ENCODE results near the gene TENM4. TPM values are rescaled to one million over a fixed set of nuclear protein-coding genes. Genes with fewer than 3 reads are reported as not detected.

TENM4 gene
- total RNA-seq, 1 donor from 2014 or later = 11.9 TPM

- Histone ChIP-seq H3K27me3 (no peaks in the 10 kb centered on the region), H3K4me3 (no peak overlapping the region), H3K36me3 (no peaks in the 10 kb centered on the region), H3K4me1 (no peaks in the 10 kb centered on the region), H3K9me3 (no peaks in the 10 kb centered on the region), H3K27ac (no peak overlapping the region)
- TF ChIP-seq, protein P1, sequence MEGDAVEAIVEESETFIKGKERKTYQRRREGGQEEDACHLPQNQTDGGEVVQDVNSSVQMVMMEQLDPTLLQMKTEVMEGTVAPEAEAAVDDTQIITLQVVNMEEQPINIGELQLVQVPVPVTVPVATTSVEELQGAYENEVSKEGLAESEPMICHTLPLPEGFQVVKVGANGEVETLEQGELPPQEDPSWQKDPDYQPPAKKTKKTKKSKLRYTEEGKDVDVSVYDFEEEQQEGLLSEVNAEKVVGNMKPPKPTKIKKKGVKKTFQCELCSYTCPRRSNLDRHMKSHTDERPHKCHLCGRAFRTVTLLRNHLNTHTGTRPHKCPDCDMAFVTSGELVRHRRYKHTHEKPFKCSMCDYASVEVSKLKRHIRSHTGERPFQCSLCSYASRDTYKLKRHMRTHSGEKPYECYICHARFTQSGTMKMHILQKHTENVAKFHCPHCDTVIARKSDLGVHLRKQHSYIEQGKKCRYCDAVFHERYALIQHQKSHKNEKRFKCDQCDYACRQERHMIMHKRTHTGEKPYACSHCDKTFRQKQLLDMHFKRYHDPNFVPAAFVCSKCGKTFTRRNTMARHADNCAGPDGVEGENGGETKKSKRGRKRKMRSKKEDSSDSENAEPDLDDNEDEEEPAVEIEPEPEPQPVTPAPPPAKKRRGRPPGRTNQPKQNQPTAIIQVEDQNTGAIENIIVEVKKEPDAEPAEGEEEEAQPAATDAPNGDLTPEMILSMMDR (IDR thresholded peaks at IDR 0.05) = no peak
- no peak for DNase-seq (ENCODE audit: low spot score in 2 of 2)
- intact Hi-C loops (cut with DNase I) = no loop called here
These were observed 148.9 kb downstream of the TENM4 start for GRCh38 chr11:79291948-79292347.

DNA sequence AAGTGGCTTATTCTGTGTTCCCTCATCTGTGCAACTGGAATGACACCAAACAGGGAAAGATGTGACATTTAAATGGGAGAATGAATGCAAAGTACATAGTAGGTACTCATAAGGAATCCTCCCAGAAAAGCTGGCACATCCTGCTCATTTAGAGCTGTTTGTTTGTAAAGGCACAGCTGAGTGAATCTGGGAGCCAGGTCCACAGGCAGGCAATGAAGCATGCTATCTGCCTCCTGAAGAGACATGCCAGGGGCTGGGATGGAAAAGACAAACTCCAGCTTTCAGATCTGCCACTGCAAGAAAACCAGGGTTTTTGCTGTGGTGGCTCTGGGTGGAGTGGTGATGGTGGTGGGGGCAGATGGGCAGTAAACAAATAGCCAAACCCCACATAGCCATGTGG lies 150.1 kb downstream of the TENM4 start:
- TF ChIP-seq, protein P1 (IDR thresholded peaks at IDR 0.05) = no peak
- H3K4me1 ChIP-seq = no peaks in the 10 kb centered on the region
- DNase-seq (ENCODE audit: low spot score in 2 of 2) = no peak
- H3K36me3 ChIP-seq = no peaks in the 10 kb centered on the region
- no peak overlapping the region for H3K27ac ChIP-seq
- H3K27me3 ChIP-seq = no peaks in the 10 kb centered on the region
- H3K9me3 ChIP-seq = no peaks in the 10 kb centered on the region
- intact Hi-C loops (cut with DNase I) = no loop called here
- no peak overlapping the region for H3K4me3 ChIP-seq

DNA sequence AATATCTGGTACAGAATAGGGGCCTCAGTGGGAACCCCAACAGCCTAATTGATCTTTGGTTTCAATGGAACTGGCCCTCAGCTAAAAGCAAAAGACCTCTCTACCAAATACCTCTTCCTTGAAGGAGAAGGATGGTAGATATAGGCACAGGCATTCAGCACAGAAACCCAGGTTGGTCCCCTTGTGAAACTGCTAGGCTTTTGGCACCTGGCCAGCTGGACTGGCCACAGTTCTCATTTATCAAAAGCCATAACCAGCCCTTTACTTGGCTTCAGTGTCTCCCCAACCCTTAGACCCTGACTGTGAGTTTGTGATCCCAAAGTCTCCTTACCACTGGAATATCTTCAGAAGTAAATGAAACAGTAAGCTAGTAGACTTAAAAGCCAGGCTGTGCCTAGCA lies 152.9 kb downstream of the TENM4 start:
- Histone ChIP-seq H3K27me3 (no peaks in the 10 kb centered on the region), H3K4me3 (no peak overlapping the region), H3K36me3 (no peaks in the 10 kb centered on the region), H3K27ac (no peak overlapping the region), H3K9me3 (peaks cover 0 to 8% of the 10 kb centered on the region in 2 donors), H3K4me1 (no peaks in the 10 kb centered on the region)
- intact Hi-C loops (cut with DNase I) = no loop called here
- no peak for DNase-seq (ENCODE audit: low spot score in 2 of 2)
- TF ChIP-seq, protein P1 (IDR thresholded peaks at IDR 0.05) = no peak

DNA sequence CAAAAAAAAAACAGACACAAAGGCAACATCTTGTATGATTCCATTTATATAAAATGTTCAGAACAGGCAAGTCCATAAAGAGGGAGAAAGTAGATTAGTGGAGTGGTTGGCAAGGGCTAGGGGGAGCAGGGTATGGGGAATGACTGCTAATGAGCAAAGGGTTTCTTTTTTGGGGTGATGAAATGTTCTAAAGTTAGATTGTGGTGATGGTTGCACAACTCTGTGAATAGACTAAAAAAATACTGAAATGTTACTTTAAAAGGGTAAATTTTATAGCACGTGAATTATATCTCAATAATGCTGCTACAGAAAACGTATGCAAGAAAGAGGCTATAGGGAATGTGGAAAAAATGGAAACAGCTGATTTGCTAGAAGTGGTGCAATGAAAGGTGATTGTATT lies 155.1 kb downstream of the TENM4 start:
- TF ChIP-seq, protein P1 (IDR thresholded peaks at IDR 0.05) = no peak
- Histone ChIP-seq H3K36me3 (no peaks in the 10 kb centered on the region), H3K4me3 (no peak overlapping the region), H3K9me3 (peaks cover 0 to 14% of the 10 kb centered on the region in 2 donors), H3K4me1 (no peaks in the 10 kb centered on the region), H3K27ac (no peak overlapping the region), H3K27me3 (no peaks in the 10 kb centered on the region)
- intact Hi-C loops (cut with DNase I) = no loop called here
- DNase-seq (ENCODE audit: low spot score in 2 of 2) = no peak

DNA sequence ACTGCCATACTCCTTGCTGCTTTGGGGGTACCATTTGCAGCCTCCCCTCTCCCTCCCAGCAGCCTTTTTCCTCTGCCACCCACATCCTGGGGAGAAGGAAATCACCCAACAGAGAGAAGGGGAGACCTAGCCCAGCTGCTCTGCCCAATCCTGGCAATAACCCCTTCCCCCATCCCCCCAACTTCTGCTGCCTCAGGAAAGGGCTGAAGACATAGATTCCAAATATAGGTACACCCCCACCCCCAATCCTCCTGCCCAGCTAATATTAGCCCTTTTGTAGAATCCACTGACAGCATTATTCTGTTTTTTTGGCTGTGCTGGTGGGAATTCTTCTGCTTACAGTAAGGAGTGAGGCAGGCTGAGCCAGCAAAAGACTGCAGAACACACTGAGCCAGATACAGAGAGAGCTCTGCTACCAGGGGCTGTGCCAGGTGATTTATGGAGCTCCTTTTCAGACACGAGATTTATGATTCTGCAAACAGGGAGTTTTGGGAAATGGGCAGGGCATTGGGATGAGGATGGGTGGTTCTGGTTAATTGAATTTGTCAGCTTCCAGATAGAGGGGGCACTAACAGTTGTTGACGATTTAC lies 164.0 kb downstream of the TENM4 start:
- Histone ChIP-seq H3K27me3 (no peaks in the 10 kb centered on the region), H3K4me1 (no peaks in the 10 kb centered on the region), H3K4me3 (no peak overlapping the region), H3K9me3 (no peaks in the 10 kb centered on the region), H3K36me3 (no peaks in the 10 kb centered on the region), H3K27ac (no peak overlapping the region)
- DNase-seq (ENCODE audit: low spot score in 2 of 2) = no peak
- TF ChIP-seq, protein P1 (IDR thresholded peaks at IDR 0.05) = no peak
- intact Hi-C loops (cut with DNase I) = no loop called here
